A549 treated with ZK216348 at 1 μM for 4 hours (cell line): ENCODE results near the gene CLDN18. TPM values are rescaled to one million over a fixed set of nuclear protein-coding genes. Genes with fewer than 3 reads are reported as not detected.

Source experiments
- total RNA-seq: library from RNA; stranded (reverse); fragments of 200-300 nt; extraction: Qiagen RNA extraction; gene quantifications from 5 replicates; pipeline ENCODE4 v1.2.3, GENCODE V29; 2022; ENCODE audit warnings: low read depth

Gene CLDN18
- total RNA-seq: not detected in 5 replicates

GRCh38 chr3:138009476-138010272, at the start of gene CLDN18:
TSS of gene CLDN18 (plus strand) at chr3:138010165. CDS start at chr3:138010226, 61 bp downstream.

Other genes starting within 250 kb of the CLDN18 start
- gene SOX14, start 245.8 kb upstream of the CLDN18 start, total RNA-seq: not detected in 5 replicates
- gene DZIP1L, start 105.4 kb downstream of the CLDN18 start, total RNA-seq: 6.6 to 11.4 TPM (median 8.4 TPM) in 5 replicates
- not detected in 5 replicates for gene A4GNT, start 122.2 kb downstream of the CLDN18 start, total RNA-seq
- 10.7 to 12.1 TPM (median 11.7 TPM) in 5 replicates for gene DBR1, start 164.8 kb downstream of the CLDN18 start, total RNA-seq
- gene ARMC8, start 177.1 kb downstream of the CLDN18 start, total RNA-seq: 30.7 to 42.1 TPM (median 34.5 TPM) in 5 replicates